H9 (cell line): ENCODE data around the gene ZBTB17. TPM values are rescaled to one million over a fixed set of nuclear protein-coding genes. Genes with fewer than 3 reads are reported as not detected.

Source experiments
- DNase-seq: peaks from one replicate; pipeline ENCODE4 v3.0.0-alpha.2; 2017
- H2AFZ ChIP-seq: one replicate; pipeline ENCODE4 v1.6.1; 2013; ENCODE audit warnings: mild to moderate bottlenecking, low read length, control low read depth, moderate library complexity
- H2AK5ac ChIP-seq: 2 replicates; pipeline ENCODE4 v1.6.1; 2013; ENCODE audit warnings: low read length, control low read depth, mixed read lengths; ENCODE audit not compliant: insufficient read length
- H2BK120ac ChIP-seq: one replicate; pipeline ENCODE4 v1.6.1; 2013; ENCODE audit warnings: low read depth, mild to moderate bottlenecking, low read length, control low read depth, inconsistent platforms; ENCODE audit not compliant: poor library complexity, severe bottlenecking
- H2BK12ac ChIP-seq: 2 replicates; pipeline ENCODE4 v1.6.1; 2013; ENCODE audit warnings: low read length, control low read depth, mixed read lengths, low read depth; ENCODE audit not compliant: insufficient read length
- H2BK15ac ChIP-seq: 2 replicates; pipeline ENCODE4 v1.6.1; 2013; ENCODE audit warnings: low read depth, low read length, control low read depth
- H2BK20ac ChIP-seq: one replicate; pipeline ENCODE4 v1.6.1; 2013; ENCODE audit warnings: low read depth, mild to moderate bottlenecking, low read length, control low read depth, inconsistent platforms; ENCODE audit not compliant: poor library complexity, severe bottlenecking
- H2BK5ac ChIP-seq: 2 replicates; pipeline ENCODE4 v1.6.1; 2013; ENCODE audit warnings: low read length, control low read depth, mixed read lengths; ENCODE audit not compliant: insufficient read length
- H3K14ac ChIP-seq: 2 replicates; pipeline ENCODE4 v1.6.1; 2013; ENCODE audit warnings: low read length, control low read depth; ENCODE audit not compliant: insufficient read depth
- H3K18ac ChIP-seq: 2 replicates; pipeline ENCODE4 v1.6.1; 2013; ENCODE audit warnings: low read depth, mild to moderate bottlenecking, mixed read lengths, low read length, control low read depth; ENCODE audit not compliant: insufficient read length
- H3K23ac ChIP-seq: 2 replicates; pipeline ENCODE4 v1.6.1; 2013; ENCODE audit warnings: low read length, control low read depth, mixed read lengths, low read depth; ENCODE audit not compliant: insufficient read length
- H3K23me2 ChIP-seq: 2 replicates; pipeline ENCODE4 v1.6.1; 2013; ENCODE audit warnings: low read depth, mild to moderate bottlenecking, mixed read lengths, low read length, control low read depth; ENCODE audit not compliant: insufficient read length, poor library complexity, severe bottlenecking
- H3K27ac ChIP-seq: 2 replicates; pipeline ENCODE4 v1.5.1; 2013; ENCODE audit warnings: low read length, control low read depth, mixed read lengths, low read depth; ENCODE audit not compliant: insufficient read length
- H3K27me3 ChIP-seq: 2 replicates; pipeline ENCODE4 v1.6.1; 2013; ENCODE audit warnings: low read length, control low read depth, inconsistent platforms; ENCODE audit not compliant: insufficient read depth
- H3K4ac ChIP-seq: 2 replicates; pipeline ENCODE4 v1.6.1; 2013; ENCODE audit warnings: low read depth, mild to moderate bottlenecking, control low read depth, inconsistent platforms, low read length, moderate library complexity
- H3K4me1 ChIP-seq: 2 replicates; pipeline ENCODE4 v1.6.1; 2013; ENCODE audit warnings: low read length, control low read depth, inconsistent platforms; ENCODE audit not compliant: insufficient read depth
- H3K4me2 ChIP-seq: 2 replicates; pipeline ENCODE4 v1.6.1; 2013; ENCODE audit warnings: low read length, control low read depth, mixed read lengths; ENCODE audit not compliant: insufficient read length, insufficient read depth
- H3K56ac ChIP-seq: 2 replicates; pipeline ENCODE4 v1.6.1; 2013; ENCODE audit warnings: low read depth, mild to moderate bottlenecking, mixed read lengths, low read length, control low read depth; ENCODE audit not compliant: insufficient read length
- H3K79me1 ChIP-seq: 2 replicates; pipeline ENCODE4 v1.6.1; 2013; ENCODE audit warnings: low read depth, mild to moderate bottlenecking, moderate library complexity, low read length, control low read depth, inconsistent platforms; ENCODE audit not compliant: insufficient read depth, poor library complexity, severe bottlenecking
- H3K79me2 ChIP-seq: 2 replicates; pipeline ENCODE4 v1.6.1; 2013; ENCODE audit warnings: low read length, control low read depth, inconsistent platforms; ENCODE audit not compliant: insufficient read depth
- H3K9ac ChIP-seq: 2 replicates; pipeline ENCODE4 v1.6.1; 2013; ENCODE audit warnings: low read length, control low read depth, mixed read lengths; ENCODE audit not compliant: insufficient read length; ENCODE audit errors: extremely low read depth
- H3K9me3 ChIP-seq: one replicate; pipeline ENCODE4 v1.6.1; 2013; ENCODE audit warnings: low read depth, low read length, inconsistent platforms; ENCODE audit not compliant: control insufficient read depth
- H3T11ph ChIP-seq: one replicate; pipeline ENCODE4 v1.6.1; 2013; ENCODE audit warnings: mild to moderate bottlenecking, low read length, control low read depth, inconsistent platforms
- H4K20me1 ChIP-seq: one replicate; pipeline ENCODE4 v1.6.1; 2013; ENCODE audit not compliant: control insufficient read depth, insufficient read length, insufficient read depth
- H4K5ac ChIP-seq: 2 replicates; pipeline ENCODE4 v1.6.1; 2013; ENCODE audit warnings: low read depth, mild to moderate bottlenecking, mixed read lengths, low read length, control low read depth; ENCODE audit not compliant: insufficient read length
- H4K8ac ChIP-seq: replicated peaks from 2 replicates; pipeline ENCODE4 v1.6.1; 2013; ENCODE audit warnings: low read length, control low read depth, mixed read lengths, low read depth; ENCODE audit not compliant: insufficient read length
- H4K91ac ChIP-seq: 2 replicates; pipeline ENCODE4 v1.6.1; 2013; ENCODE audit warnings: low read depth, mild to moderate bottlenecking, moderate library complexity, mixed read lengths, low read length, control low read depth; ENCODE audit not compliant: insufficient read length
- H3K27ac Mint-ChIP-seq, 3 experiments: 2 replicates in 2 of 3; 3 replicates in 1 of 3; pipeline ENCODE4 v1.8.0; 2020 to 2021; ENCODE audit warnings: mixed read lengths in 3 of 3, mild to moderate bottlenecking in 1 of 3, moderate library complexity in 1 of 3
- H3K27me3 Mint-ChIP-seq: 2 replicates; pipeline ENCODE4 v1.8.0; 2021; ENCODE audit warnings: low read depth, mild to moderate bottlenecking, moderate library complexity, mixed read lengths
- H3K36me3 Mint-ChIP-seq, 3 experiments: 2 replicates in 2 of 3; 3 replicates in 1 of 3; pipeline ENCODE4 v1.8.0; 2020 to 2021; ENCODE audit warnings: low read depth in 3 of 3, mixed read lengths in 3 of 3; ENCODE audit not compliant: insufficient read depth in 1 of 3
- H3K4me1 Mint-ChIP-seq, 2 experiments: 2 replicates each; pipeline ENCODE4 v1.8.0; 2020; ENCODE audit warnings: mixed read lengths in 2 of 2
- H3K4me3 Mint-ChIP-seq, 2 experiments: 2 replicates in 1 of 2; 3 replicates in 1 of 2; pipeline ENCODE4 v1.8.0; 2020 to 2021; ENCODE audit warnings: mild to moderate bottlenecking in 2 of 2, mixed read lengths in 2 of 2, moderate library complexity in 1 of 2
- H3K9me3 Mint-ChIP-seq, 2 experiments: 2 replicates in 1 of 2; 3 replicates in 1 of 2; pipeline ENCODE4 v1.8.0; 2020; ENCODE audit warnings: mild to moderate bottlenecking in 2 of 2, mixed read lengths in 2 of 2, moderate library complexity in 1 of 2
- CTCF ChIP-seq: fragments of 200-600 bp; sonication (generic); conservative IDR thresholded peaks from 3 replicates; pipeline ENCODE4 v1.8.0; 2021; ENCODE audit warnings: antibody characterized with exemption, mild to moderate bottlenecking
- WGBS: extraction: QIAGEN DNeasy Blood & Tissue Kit; methylation state at CpG from one replicate; pipeline ENCODE4 v1.1.7; 2013; ENCODE audit warnings: missing lambda C conversion rate, low lambda C conversion rate, mixed read lengths; ENCODE audit not compliant: insufficient read length; ENCODE audit errors: extremely low coverage; 5-methylcytosine and 5-hydroxymethylcytosine counted together
- total RNA-seq: library from RNA; stranded (reverse); gene quantifications from 2 replicates; pipeline ENCODE4 v1.2.1, GENCODE V29; 2021

Gene ZBTB17
- total RNA-seq, 1 experiment from 2014 or later, result 16.5 TPM

DNA sequence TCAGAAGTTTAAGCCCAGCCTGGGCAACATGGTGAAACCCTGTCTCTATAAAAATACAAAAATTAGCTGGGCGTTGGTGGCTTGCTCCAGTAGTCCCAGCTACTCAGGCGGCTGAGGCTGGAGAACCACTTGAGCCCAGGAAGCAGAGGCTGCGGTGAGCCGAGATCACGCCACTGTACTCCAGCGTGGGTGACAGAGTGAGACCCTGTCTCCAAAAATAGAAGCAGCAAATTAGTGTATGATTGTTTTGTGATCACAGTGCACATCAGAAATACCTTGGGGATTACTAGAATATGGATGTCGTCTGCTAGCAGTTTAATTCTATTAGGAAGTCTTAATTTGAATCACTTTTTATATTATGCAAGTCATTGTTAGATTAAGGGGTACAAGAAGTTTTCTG, 59.0 kb downstream of the ZBTB17 start:
- H3K27me3 ChIP-seq, result no peaks in the 10 kb centered on the region
- no peak overlapping the region for H4K5ac ChIP-seq
- H3T11ph ChIP-seq, result no peak overlapping the region
- TF ChIP-seq CTCF, result no peak
- Mint-ChIP-seq H3K27ac (peak overlapping the region in 2 of 3 experiments; percentile 60 to 86; a peak in 3 of 7 replicates), H3K4me3 (no peak overlapping the region), H3K9me3 (no peaks in the 10 kb centered on the region), H3K36me3 (peaks cover 14 to 72% (median 63%) of the 10 kb centered on the region in 3 experiments), H3K4me1 (no peaks in the 10 kb centered on the region), H3K27me3 (no peaks in the 10 kb centered on the region)
- H2BK5ac ChIP-seq, result no peak overlapping the region
- no peak overlapping the region for H3K56ac ChIP-seq
- H3K79me2 ChIP-seq, result no peaks in the 10 kb centered on the region
- H3K79me1 ChIP-seq, result no peaks in the 10 kb centered on the region
- H3K27ac ChIP-seq, result no peak overlapping the region
- no peak overlapping the region for H3K4ac ChIP-seq
- no peak overlapping the region for H3K14ac ChIP-seq
- DNase-seq, result no peak
- H2AK5ac ChIP-seq, result no peak overlapping the region
- H4K91ac ChIP-seq, result no peak overlapping the region
- H2AFZ ChIP-seq, result no peak overlapping the region
- no CpG with 5 or more reads among the region's 7 CpGs for WGBS
- no peak overlapping the region for H2BK20ac ChIP-seq
- H3K9ac ChIP-seq, result no peak overlapping the region
- H2BK120ac ChIP-seq, result no peak overlapping the region
- no peak overlapping the region for H3K18ac ChIP-seq
- no peak overlapping the region for H3K23ac ChIP-seq
- no peaks in the 10 kb centered on the region for H3K9me3 ChIP-seq
- no peak overlapping the region for H4K8ac ChIP-seq
- no peaks in the 10 kb centered on the region for H3K4me1 ChIP-seq
- no peaks in the 10 kb centered on the region for H4K20me1 ChIP-seq
- H2BK15ac ChIP-seq, result no peak overlapping the region
- H3K4me2 ChIP-seq, result no peak overlapping the region
- no peaks in the 10 kb centered on the region for H3K23me2 ChIP-seq
- no peak overlapping the region for H2BK12ac ChIP-seq
